ENCODE measurements around the gene ATXN7L3. TPM values are rescaled to one million over a fixed set of nuclear protein-coding genes. Genes with fewer than 3 reads are reported as not detected.

The ATXN7L3 gene
- total and polyA plus RNA-seq, 9 of the 15 experiments (the other 6 are each of a cell fraction or from before 2014, with no cell fraction given) = 0.62 to 66.1 (median 33.2) TPM

DNA sequence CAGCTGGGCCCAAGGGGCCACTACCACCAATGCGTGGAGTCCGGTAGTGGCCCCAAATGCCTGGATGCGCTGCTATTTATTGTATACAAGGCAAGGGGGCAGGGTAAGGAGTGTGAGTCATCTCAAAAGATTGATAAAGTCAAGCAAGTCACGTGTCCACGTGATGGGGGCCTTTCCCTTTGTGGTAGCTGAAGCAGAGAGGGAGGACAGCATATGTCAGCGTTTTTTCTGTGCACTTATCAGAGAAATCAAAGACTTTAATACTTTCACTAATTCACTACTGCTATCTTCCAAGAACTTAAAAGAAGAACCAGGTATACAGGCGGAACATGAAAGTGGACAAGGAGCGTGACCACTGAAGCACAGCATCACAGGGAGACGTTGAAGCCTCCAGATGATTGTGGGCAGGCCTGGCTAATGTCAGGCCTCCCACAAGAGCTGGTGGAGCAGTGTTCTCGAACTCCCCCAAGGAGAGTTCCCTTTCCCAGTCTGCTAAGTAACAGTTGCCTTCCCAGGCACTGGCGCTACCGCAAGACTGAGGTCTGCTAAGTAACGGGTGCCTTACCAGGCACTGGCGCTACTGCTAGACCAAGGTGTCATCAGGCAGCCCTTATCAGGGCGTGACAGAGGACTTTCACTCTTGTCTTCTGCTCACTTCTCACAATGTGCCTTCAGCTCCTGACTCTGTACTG is 40.0 kb downstream of the ATXN7L3 start (continued):
- TF ChIP-seq, protein P1, sequence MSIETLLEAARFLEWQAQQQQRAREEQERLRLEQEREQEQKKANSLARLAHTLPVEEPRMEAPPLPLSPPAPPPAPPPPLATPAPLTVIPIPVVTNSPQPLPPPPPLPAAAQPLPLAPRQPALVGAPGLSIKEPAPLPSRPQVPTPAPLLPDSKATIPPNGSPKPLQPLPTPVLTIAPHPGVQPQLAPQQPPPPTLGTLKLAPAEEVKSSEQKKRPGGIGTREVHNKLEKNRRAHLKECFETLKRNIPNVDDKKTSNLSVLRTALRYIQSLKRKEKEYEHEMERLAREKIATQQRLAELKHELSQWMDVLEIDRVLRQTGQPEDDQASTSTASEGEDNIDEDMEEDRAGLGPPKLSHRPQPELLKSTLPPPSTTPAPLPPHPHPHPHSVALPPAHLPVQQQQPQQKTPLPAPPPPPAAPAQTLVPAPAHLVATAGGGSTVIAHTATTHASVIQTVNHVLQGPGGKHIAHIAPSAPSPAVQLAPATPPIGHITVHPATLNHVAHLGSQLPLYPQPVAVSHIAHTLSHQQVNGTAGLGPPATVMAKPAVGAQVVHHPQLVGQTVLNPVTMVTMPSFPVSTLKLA (conservative IDR thresholded peaks at IDR 0.05) = peak; percentile 79 to 83
- peak; percentile 98 for TF ChIP-seq JUND (IDR thresholded peaks at IDR 0.05; ENCODE audit: borderline replicate concordance, low read depth, low read length)
- peak; percentile 98 for TF ChIP-seq JUND (tag; IDR thresholded peaks at IDR 0.05; ENCODE audit: borderline replicate concordance, low read depth, low read length)
- peak; percentile 64; the same call in 1 of the 2 replicates for TF ChIP-seq ZNF384 (IDR thresholded peaks at IDR 0.05; ENCODE audit: low read depth, low read length)
- TF ChIP-seq ZNF354B (CRISPR knock-in tag; IDR thresholded peaks at IDR 0.05) = no peak
- TF ChIP-seq NRF1 (conservative IDR thresholded peaks at IDR 0.05 in 1 of 2, IDR thresholded peaks at IDR 0.05 in 1 of 2) = peak; percentile 38 to 39; a peak in 2 of 4 replicates
- peak; percentile 24; the same call in 1 of the 2 replicates for TF ChIP-seq CC2D1A (IDR thresholded peaks at IDR 0.05)
- 0 out of 2 replicates have a peak, but pooled peaks have one; percentile 55 for TF ChIP-seq KLF1 (tag; IDR thresholded peaks at IDR 0.05)
- TF ChIP-seq, protein P2, sequence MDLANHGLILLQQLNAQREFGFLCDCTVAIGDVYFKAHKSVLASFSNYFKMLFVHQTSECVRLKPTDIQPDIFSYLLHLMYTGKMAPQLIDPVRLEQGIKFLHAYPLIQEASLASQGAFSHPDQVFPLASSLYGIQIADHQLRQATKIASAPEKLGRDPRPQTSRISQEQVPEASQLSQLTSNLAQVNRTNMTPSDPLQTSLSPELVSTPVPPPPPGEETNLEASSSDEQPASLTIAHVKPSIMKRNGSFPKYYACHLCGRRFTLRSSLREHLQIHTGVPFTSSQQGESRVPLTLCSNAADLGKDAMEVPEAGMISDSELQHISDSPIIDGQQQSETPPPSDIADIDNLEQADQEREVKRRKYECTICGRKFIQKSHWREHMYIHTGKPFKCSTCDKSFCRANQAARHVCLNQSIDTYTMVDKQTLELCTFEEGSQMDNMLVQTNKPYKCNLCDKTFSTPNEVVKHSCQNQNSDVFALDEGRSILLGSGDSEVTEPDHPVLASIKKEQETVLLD (IDR thresholded peaks at IDR 0.05) = no peak
- TF ChIP-seq FOXJ3 (CRISPR knock-in tag; IDR thresholded peaks at IDR 0.05) = no peak
- TF ChIP-seq, protein P3, sequence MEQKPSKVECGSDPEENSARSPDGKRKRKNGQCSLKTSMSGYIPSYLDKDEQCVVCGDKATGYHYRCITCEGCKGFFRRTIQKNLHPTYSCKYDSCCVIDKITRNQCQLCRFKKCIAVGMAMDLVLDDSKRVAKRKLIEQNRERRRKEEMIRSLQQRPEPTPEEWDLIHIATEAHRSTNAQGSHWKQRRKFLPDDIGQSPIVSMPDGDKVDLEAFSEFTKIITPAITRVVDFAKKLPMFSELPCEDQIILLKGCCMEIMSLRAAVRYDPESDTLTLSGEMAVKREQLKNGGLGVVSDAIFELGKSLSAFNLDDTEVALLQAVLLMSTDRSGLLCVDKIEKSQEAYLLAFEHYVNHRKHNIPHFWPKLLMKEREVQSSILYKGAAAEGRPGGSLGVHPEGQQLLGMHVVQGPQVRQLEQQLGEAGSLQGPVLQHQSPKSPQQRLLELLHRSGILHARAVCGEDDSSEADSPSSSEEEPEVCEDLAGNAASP (IDR thresholded peaks at IDR 0.05) = no peak
- TF ChIP-seq, protein P4, sequence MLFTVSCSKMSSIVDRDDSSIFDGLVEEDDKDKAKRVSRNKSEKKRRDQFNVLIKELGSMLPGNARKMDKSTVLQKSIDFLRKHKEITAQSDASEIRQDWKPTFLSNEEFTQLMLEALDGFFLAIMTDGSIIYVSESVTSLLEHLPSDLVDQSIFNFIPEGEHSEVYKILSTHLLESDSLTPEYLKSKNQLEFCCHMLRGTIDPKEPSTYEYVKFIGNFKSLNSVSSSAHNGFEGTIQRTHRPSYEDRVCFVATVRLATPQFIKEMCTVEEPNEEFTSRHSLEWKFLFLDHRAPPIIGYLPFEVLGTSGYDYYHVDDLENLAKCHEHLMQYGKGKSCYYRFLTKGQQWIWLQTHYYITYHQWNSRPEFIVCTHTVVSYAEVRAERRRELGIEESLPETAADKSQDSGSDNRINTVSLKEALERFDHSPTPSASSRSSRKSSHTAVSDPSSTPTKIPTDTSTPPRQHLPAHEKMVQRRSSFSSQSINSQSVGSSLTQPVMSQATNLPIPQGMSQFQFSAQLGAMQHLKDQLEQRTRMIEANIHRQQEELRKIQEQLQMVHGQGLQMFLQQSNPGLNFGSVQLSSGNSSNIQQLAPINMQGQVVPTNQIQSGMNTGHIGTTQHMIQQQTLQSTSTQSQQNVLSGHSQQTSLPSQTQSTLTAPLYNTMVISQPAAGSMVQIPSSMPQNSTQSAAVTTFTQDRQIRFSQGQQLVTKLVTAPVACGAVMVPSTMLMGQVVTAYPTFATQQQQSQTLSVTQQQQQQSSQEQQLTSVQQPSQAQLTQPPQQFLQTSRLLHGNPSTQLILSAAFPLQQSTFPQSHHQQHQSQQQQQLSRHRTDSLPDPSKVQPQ (CRISPR knock-in tag; IDR thresholded peaks at IDR 0.05; ENCODE audit: borderline replicate concordance) = 0 out of 2 replicates have a peak, but pooled peaks have one; percentile 51
- TF ChIP-seq, protein P5, sequence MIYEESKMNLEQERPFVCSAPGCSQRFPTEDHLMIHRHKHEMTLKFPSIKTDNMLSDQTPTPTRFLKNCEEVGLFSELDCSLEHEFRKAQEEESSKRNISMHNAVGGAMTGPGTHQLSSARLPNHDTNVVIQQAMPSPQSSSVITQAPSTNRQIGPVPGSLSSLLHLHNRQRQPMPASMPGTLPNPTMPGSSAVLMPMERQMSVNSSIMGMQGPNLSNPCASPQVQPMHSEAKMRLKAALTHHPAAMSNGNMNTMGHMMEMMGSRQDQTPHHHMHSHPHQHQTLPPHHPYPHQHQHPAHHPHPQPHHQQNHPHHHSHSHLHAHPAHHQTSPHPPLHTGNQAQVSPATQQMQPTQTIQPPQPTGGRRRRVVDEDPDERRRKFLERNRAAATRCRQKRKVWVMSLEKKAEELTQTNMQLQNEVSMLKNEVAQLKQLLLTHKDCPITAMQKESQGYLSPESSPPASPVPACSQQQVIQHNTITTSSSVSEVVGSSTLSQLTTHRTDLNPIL (CRISPR knock-in tag; IDR thresholded peaks at IDR 0.05) = no peak
- TF ChIP-seq RBFOX2 (IDR thresholded peaks at IDR 0.05; ENCODE audit: low read depth, low read length) = 0 out of 2 replicates have a peak, but pooled peaks have one; percentile 31
- TF ChIP-seq CTBP1 (IDR thresholded peaks at IDR 0.05; ENCODE audit: borderline replicate concordance) = peak; percentile 78
- TF ChIP-seq PHF21A (IDR thresholded peaks at IDR 0.05; ENCODE audit: borderline replicate concordance, low read depth) = no peak

Measured in K562 (cell line).